GM21529 (cell line): ENCODE results near the gene LAMA5.

Experiments
- ATAC-seq: cut with Tn5 transposase; IDR thresholded peaks from one replicate; pipeline ENCODE4 v1.9.1; 2021; ENCODE audit not compliant: unreplicated experiment

Gene LAMA5

DNA sequence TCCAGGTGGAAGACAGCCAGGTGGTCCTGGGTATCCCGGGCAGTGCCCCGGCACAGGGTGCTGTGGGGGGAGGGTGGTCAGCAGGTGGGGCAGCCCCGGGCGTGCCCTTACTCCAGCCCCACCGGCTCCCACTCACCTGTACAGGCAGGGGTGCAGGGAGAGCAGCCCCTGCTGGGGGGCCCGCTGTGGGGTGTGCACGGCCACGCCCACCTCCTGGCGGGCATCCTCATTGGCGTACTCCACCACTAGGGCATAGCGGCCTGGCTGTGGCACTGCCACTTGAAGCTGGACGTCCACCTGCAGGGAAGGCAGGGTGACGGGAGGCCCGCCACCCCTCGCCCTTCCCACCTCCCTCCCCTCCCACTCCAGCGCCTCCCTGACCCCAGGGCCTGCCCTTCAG lies 34.7 kb downstream of the LAMA5 start:
- ATAC-seq: no peak

DNA sequence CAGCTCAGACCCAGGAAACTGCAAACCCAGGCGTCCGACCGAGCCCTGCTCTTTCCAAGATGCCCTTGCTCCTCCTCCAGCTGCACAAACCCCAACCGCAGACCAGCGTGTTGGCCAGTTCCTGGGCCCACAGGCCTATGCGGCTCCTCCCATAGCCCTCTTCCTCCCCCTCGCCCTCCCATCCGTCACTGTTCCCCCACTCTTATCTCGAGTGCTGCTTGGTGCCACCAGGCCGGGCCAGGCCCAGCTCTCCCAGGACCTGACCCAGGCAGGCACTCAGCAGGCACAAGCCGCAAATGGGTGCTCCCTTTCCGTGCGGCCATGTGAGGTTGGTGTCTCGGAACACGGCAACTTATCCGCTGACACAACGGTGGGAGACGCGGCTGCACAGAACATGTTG lies 35.8 kb downstream of the LAMA5 start:
- no peak for ATAC-seq

DNA sequence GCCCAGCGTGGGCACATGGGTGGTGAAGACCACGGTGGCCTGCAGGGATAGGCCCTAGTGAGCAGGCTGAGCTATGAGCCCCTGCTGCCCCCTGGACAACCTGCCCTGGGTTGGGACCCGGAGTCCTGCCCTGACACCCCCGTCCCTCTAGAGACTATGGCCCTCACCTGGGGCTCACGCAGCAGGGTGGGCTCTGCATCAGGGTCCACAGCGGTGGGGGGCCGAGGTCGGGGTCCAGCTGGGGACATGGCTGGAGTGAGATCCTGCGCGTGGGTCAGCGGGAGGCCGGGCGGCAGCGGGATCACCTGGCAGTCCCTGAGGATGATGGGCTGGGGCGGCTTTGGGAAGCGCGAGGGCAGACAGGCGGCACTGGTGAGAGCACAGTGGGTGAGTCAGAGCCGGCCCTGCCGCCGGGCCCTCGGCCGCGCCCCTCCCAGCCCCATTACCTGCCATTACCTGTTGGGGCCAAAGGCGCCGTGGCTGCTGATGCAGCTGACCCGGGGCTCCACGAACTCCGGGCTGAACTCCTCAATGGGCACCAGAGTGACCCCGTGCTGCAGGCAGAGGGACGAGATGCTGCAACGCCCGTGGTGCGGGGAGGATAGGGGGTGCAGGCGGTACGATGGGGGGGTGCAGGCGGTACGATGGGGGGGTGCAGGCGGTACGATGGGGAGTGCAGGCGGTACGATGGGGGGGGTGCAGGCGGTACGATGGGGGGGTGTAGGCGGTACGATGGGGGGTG lies 36.4 kb downstream of the LAMA5 start:
- ATAC-seq: no peak

DNA sequence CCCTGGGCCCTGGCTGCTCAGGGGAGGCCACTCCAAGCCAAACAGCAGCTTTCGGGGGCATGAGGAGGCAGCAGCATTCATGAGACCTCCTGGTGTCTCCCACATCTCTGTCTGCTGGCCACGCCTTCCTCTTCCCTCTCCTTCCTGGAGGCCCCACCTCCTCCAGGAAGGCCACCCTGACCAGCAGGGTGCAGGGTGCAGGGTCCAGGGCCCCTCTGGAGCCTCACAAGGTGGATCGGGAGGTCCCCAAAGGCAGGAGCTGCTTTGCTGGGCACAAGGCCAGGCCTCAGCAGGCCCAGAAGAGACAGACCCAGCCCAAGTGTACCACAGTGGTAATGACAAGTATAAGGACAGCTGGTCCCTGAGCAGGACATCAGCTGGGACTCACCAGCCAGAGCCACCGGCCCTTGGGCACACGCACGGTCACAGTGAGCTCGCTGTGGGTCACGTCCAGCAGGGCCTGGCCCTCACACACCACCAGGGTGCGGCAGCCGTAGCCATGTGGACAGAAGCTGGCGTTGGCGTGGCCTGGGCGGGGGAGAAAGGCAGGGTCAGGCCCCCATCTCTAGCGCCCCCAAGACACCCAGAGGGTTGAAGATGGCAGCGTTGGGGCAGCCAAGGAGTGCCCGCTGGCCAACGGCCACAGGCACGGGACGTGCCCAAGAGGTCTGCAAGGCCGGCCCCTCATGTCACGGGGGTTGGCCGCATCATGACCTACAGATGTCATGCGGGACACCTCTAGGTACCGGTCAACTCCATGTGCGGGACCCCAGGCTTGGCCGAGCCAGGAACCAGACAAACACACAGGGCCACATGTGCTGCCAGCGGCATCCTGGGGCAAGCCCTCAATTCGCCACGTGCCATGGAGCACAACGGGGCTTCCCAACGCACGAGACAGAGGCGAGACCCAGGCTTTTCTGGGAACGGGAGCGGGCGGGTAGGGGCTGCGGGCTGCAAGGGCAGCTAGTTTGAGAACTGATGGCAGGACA lies 37.4 kb downstream of the LAMA5 start:
- no peak for ATAC-seq

DNA sequence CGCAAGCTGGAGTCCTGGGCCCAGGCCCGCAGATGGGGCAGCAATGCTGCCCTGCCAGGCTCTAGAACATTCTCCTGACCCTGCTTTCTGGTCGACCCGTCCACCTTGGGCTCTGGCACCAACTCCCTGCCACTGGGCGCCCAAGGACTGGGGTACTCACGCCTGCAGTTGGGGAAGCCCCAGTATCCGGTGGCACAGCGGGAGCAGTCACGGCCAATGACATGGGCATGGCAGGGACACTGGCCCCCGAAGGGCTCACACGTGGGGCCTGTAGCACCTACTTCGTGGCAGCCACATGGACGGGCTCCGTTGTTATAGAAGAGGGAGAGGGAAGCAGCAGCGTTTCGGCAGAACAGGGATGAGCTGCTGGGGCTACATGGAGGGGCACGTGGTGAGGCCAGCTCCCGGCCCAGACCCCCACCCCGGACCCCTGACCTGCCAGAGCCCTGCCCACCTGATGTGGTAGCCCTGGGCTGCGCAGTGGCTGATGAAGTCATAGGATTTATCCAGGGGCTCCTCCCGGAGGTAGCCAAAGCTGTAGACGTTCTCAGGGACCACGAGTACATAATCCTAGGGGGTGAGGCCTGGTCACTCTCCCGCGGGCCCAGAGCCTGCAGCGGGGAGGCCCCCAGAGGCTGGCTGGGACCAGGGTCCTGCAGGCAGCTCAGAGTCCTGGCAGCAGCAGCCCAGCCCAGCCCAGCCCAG lies 38.3 kb downstream of the LAMA5 start:
- no peak for ATAC-seq

DNA sequence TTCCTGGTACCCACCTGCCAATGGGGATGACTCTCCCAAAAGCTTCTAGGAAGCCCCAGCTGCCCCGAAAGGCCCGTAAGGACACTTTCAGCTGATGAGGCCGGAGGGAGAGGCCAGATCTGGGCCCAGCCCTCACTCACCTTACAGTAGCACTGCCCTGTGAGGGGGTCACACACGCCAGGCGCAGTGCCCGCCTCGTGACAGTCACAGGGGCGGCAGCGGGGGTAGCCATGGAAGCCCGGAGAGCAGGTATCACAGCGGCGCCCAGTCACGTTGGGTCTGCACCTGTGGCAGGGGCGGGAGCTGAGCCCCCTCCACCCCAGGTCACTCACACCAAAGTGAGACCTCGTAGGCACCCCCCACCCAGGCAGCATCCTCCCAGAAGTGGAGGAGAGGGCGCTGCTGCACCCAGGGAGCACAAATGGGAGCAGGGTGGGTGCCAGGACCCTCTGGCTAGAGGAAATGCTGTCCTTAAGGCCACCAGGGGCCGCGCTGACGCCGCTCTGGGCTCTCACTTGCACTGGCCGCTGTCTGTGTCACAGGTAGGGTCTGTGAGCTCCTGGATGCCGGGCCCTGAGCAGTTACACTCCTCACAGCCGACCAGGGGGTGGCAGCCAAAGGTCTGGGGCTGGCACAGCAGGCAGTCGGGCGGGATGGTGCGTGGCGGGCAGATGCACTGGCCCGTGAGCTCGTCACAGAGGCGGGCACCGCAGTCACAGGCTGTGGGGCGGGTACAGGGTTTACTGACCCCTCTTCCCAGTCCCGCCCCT lies 39.2 kb downstream of the LAMA5 start:
- ATAC-seq: no peak

DNA sequence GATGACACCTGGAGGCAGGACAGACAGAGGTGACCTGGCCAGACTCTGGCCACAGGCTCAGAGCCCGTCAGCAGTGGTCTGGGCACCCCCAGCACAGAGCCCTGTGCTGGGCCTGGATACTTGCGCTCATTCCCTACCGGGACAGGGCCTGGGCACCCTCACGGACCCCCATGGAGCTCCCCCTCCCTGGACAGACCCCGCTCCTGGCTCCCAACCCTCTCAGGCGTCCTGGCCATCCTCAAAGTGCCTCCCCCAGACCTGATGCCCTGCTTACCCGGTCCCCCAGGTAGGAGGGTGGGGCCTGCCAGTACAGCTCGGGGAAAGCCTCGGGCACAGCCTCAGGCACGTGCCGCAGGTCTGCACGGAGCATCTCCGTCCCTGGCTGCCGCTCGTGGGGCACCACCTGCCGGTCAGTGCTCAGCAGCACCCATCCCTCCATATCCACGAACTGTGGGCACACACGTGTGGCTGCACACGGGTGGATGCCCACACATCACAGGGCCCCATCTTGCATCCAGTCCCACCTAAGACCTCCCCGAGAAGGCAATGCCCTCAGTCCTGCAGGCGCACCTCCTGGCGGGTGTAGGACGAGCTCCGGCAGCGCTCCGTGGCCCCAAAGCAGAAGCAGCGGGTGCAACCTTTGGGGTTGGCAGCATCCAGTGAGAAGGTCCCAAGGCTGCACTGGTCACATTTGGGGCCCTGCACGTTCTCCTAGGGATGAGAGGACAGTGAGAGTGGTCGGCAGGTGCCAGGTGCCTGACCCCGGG lies 40.0 kb downstream of the LAMA5 start:
- ATAC-seq: no peak

DNA sequence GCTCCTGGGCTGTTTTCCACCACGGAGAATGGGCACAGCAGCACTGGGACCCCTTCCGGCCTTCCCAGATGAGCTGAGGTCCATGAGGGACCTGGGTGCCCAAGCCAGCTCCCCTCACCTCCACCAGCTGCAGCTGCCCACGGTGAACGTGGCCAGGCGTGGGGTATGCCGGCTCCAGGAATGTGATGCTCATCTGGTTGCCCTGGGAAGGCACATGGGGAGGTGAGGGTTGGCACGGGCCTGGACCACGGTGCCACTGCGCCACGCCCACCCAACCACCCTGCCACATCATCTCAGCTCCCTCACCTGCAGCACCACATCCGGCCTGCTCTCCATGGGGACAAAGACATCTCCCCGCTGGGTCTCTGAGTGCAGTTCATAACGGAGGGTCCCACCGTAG lies 40.6 kb downstream of the LAMA5 start:
- no peak for ATAC-seq

DNA sequence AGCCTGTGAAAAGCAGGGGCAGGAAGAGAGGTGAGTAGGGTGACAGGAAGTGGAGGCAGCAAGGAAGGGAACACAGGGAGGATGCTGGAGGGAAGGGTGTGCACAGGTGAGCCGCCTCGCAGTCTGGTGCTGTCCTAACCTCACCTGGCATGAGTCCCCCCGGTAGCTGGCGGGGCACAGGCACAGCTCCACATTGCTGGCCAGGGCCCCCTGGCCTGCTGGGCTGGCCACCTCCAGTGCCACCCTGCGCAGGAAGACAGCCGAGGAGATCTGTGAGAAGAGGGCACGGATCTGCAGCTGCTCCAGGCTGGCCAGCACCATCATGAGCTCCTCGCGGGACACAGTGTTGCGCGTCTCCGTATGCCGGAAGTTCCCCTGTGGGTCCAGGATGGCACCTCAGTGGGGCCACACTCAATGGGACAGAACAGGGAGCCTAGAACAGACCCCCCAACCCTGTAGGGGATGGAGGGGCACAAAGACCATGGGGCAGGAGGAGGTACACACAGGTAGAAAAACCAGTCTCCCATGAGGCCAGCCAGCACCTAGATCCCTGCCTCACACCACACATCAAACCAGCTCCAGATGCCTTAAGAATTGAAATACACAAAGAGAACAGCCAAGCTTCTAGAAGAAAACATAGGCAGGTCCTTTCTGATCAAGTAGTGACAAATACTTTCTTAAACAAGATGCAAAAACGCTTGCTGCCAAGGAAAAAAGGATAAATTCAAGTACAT lies 41.8 kb downstream of the LAMA5 start:
- ATAC-seq: no peak

DNA sequence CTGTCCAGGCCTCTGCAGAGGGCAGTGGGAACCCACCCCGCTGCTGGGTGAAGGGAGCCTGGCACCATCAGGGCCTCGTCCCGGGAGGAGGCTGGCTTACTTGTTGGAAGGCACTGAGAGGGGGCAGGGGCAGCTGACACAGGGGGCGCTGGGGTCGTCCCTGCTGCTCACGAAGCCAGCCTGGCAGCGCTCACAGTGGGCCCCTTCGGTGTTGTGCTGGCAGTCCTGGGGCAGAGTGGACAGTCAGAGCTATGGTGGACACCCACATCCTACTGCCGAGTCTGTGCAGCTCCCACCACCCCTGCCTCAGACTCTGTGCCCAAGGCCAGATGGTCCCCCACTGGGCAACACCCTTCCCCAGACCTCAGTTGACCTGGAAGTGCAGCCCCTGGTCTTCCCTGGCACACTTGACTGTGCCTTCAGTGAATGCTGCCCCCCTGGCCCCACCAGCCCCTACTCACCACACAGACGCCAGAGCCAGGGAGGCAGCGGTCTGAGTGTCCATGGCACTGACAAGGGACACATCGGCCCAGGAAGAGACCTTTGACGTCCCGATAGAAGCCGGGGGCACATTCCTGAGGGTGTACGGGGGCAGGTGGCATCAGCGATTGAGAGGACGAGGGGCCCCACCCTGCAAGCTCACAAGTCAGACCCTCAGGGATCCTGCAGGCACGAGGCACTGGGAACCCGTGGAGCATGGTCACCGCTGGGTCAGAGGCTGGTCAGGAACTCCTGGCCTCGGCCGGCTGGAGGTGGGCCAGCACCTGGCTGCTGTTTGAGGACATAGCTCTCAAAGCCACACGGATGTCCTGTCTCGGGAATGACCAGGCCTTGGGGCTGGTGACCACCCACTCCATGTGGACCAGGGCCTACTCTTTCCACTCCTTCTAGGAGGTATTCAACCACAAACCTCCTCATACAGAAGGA lies 42.9 kb downstream of the LAMA5 start:
- no peak for ATAC-seq

DNA sequence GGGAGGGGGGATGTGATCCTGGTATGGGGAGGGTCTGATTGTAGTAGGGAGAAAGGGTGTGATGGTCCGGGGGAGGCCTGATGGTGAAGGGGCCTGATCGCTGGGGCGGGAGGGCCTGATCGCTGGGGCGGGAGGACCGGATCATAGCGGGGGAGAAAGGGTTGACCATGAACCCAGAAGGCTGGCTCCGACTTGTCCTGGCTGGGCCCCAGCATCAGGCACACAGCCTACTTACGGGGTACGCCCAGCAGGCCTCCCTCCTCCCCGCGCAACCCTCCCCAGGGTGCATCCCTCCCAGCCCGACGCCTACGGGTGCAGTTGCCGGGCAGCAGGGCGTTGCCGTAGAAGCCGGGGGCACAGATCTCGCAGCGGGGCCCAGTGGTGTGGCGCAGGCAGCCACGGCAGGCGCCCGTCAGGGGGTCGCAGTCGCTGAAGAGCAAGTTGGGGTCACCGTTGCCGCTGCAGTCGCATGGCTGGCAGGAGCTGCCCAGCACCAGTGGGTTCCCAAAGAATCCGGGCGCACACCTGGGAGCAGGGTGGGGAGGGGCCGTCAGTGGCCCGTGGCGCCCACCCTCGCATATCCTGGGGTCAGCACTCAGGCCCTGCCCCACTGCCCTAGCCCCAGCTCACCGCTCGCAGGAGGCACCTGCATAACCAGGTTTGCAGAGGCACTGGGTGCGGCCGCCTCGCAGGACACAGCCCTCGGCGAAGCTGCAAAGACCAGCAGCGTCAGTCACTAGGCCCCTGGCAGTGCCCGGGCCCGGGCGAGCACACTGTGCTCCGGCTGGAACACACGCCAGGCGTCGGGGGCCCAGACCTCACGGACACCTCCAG lies 43.7 kb downstream of the LAMA5 start:
- no peak for ATAC-seq

DNA sequence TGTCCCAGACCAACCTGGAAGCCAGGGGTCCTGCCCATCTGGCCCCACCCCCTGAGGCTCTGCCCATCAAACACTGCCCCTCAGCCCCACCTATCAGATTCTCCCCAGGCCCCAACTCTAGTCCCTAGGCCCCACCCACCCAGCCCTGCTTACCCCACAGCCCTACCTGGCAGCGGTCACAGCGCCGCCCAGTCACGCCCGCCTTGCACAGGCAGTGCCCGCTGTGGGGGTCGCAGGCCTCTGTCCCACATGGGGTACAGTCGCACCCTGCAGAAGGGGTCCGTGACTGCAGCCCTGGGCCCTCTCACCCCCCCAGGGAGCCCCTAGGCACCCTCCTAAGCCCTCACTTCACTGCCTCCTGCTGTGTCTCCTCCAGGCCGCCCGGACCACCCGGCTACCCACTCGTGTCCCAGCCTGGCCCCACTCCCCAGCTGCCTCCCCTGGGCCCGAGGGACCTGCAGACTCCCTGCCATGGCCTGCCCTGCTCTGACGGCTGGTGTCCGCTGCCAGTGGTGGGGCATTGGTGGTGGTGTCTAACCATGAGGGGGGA lies 44.5 kb downstream of the LAMA5 start:
- no peak for ATAC-seq

DNA sequence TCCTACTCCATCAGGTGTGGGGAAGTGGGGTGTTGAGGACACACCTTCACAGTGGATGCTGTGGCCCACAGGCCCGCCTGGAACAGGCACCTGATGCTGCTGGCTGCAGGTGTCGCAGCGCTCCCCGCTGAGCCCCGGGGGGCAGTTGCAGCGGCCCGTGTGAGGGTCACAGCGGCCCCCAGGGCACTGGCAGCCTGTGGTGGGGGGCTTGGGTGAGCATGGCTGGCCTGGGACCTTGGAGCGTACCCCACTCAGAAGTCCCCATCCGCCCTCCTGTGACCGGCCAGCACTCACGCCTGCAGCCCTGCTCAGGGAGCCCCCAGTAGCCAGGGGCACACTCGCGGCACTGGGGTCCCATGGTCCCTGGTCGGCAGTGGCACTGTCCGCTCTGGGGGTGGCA lies 45.1 kb downstream of the LAMA5 start:
- ATAC-seq: no peak

DNA sequence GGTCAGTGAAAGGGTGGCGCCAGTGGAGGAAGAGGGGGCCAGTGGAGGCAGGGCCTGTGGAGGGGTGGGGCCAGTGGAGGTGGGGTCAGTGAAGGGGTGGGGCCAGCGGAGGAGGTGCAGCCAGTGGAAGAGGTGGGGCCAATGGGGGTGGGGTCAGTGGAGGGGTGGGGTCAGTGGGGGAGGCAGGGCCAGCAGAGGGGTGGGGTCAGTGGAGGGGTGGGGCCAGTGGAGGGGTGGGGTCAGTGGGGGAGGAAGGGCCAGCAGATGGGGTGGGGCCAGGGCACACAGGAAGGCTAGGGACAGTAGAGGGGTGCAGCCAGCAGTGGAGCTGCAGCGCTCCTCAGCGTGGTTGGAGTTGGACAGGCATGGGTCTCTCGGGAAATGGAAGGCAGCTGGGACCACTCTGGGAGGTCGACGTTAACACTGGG lies 45.6 kb downstream of the LAMA5 start:
- ATAC-seq: no peak

DNA sequence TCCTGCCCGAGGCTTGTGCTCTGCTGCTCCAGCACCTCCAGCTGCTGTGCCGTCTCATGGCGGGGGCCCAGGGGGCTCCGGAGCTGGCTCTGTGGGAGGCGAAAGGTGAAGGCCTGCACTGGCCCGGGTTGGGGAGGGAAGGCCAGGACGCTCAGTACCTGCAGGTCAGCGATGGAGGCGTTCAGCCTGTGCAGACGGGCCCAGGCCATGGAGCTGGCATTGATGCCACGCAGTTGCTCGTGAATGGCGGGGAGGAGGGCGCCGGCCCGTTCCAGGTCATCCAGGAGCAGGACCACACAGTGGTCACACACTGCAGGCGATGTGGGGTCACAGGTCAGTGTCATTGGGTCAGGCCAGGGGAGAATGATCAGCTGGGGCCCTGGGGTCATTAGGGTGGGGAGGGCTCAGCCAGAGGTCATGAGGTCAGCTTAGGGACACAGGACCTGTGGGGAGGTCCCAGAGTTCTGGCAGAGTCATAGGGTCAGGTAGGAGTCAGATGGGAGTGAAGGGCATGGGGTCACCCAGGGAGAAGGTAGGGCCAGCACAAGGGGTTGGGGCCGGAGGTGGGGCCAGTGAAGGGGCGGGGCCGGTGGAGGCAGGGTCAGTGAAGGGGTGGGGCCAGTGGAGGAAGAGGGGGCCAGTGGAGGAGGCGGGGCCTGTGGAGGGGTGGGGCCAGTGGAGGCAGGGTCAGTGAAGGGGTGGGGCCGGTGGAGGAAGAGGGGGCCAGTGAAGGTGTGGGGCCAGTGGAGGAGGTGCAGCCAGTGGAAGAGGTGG lies 46.3 kb downstream of the LAMA5 start:
- no peak for ATAC-seq

DNA sequence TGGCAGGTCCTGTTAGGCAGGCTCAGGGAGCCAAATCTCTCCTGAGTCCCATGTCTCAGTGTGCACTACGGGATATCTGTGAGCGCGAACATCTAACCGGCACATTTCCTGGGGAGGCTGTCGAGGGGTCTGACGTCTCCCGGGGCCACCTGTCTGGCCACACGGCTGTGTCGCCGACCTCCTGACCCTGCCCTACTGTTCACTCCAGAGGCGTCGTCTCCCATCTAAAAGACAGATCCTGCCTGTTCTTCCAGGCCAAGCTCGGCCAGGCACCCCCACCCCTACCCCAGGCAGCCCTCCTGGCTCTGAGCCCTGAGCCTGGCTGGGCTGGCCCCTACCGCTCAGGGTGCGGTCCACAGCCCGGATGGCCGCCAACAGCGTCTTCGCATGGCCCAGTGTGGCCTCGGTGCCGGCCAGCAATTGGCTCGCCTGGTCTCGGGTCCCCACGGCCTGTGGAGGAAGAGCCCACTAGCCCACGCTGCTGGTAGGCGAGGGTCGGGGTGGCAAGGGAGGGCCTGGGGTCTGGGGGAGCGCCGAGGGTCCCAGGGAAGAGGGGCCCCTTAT lies 47.7 kb downstream of the LAMA5 start:
- no peak for ATAC-seq
